AG04450 (cell line): ENCODE data around the gene KLHL36. TPM values are rescaled to one million over a fixed set of nuclear protein-coding genes. Genes with fewer than 3 reads are reported as not detected.
A peak's percentile ranks its signal among the peaks of the same experiment; 100 is the strongest.

Experiments used
- CTCF ChIA-PET: fragments of 300-600, 350-600 bp; formaldehyde crosslinking; extraction: SDS; loops from one replicate; lab custom pipeline; 2022; ENCODE audit warnings: antibody characterized with exemption, inconsistent platforms; lab: Charles Lee
- POLR2A ChIA-PET: fragments of 350-600 bp; formaldehyde crosslinking; extraction: SDS; loops from one replicate; lab custom pipeline; 2021; ENCODE audit warnings: antibody characterized with exemption, inconsistent platforms; lab: Yijun Ruan, JAX
- DNase-seq: peaks from one replicate; pipeline ENCODE4 v3.0.0-alpha.2; 2011; ENCODE audit warnings: low read depth, low spot score
- H3K27ac ChIP-seq: one replicate; pipeline ENCODE4 v1.5.1; 2012; ENCODE audit warnings: low read depth, low read length, control low read depth
- H3K27me3 ChIP-seq: one replicate; pipeline ENCODE4 v1.6.0; 2012; ENCODE audit warnings: low read length; ENCODE audit not compliant: control insufficient read depth, insufficient read depth
- H3K4me3 ChIP-seq: 2 replicates; pipeline ENCODE4 v1.5.1; 2011; ENCODE audit warnings: mild to moderate bottlenecking, low read depth, low read length, control low read depth
- H3K9me3 ChIP-seq: 2 replicates; pipeline ENCODE4 v1.5.1; 2012; ENCODE audit warnings: low read length; ENCODE audit not compliant: control insufficient read depth, insufficient read depth
- CTCF ChIP-seq: IDR thresholded peaks from 2 replicates; pipeline ENCODE4 v1.5.1; 2011; ENCODE audit warnings: low read depth, low read length, control low read depth, inconsistent platforms
- polyA plus RNA-seq: library from polyadenylated mRNA; depleted of rRNA; stranded (reverse); fragments of >200 nt; gene quantifications from 2 replicates; pipeline ENCODE4 v1.2.3, GENCODE V29; 2011

Gene KLHL36
- polyA plus RNA-seq, 1 experiment = 32.6 TPM

DNA sequence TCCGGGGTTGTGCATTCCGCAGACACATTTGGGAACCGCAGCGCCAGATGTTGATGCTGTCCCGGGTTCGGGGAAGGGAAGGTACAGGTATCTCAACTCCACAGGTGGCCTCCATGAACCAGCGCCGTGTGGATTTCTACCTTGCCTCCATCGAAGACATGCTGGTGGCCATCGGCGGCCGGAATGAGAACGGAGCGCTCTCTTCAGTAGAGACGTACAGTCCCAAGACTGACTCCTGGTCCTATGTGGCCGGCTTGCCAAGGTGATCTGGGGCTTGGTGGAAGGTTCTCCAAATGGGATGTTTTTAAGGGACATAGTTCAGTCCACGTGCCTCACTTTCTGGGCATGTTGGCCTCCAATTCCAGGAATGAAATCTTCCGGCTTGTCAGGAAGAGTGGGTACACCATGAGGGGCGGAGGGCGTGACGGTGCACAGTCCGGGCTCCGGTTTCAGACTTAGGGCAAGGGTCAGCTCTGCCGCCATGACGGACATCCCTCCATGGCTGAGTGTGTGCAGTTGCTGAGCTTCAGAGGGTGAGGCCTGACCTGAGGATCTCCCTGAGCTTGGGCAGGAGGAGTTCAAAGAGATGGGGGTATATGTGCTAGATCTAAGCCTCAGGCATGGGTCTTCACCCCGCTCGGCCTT is 11.5 kb downstream of the KLHL36 start:
- Histone ChIP-seq H3K27me3 (no peaks in the 10 kb centered on the region), H3K9me3 (peaks cover 5% of the 10 kb centered on the region; the same call in 1 of the 2 replicates), H3K27ac (no peak overlapping the region), H3K4me3 (no peak overlapping the region)
- DNase-seq = no peak
- POLR2A ChIA-PET = no interaction called here
- TF ChIP-seq CTCF = no peak
- CTCF ChIA-PET = interaction anchor here (1.8 kb wide), 1 partner anchor 12 kb away, joined by 9 read pairs; no protein-coding TSS in a partner anchor

GRCh38 chr16:84660973-84661372 is 12.7 kb downstream of the KLHL36 start:
- POLR2A ChIA-PET = no interaction called here
- no peak for TF ChIP-seq CTCF
- Histone ChIP-seq H3K4me3 (no peak overlapping the region), H3K9me3 (peaks cover 5% of the 10 kb centered on the region; the same call in 1 of the 2 replicates), H3K27me3 (no peaks in the 10 kb centered on the region), H3K27ac (no peak overlapping the region)
- DNase-seq = no peak
- CTCF ChIA-PET = interaction anchor here (3.9 kb wide), 1 partner anchor 11 kb away, joined by 40 read pairs; no protein-coding TSS in a partner anchor

GRCh38 chr16:84661418-84662060 is 13.2 kb downstream of the KLHL36 start:
- no peak overlapping the region for H3K4me3 ChIP-seq
- H3K27me3 ChIP-seq = no peaks in the 10 kb centered on the region
- CTCF ChIA-PET = interaction anchor here (3.9 kb wide), 1 partner anchor 11 kb away, joined by 40 read pairs; no protein-coding TSS in a partner anchor
- TF ChIP-seq CTCF = no peak
- peaks cover 5% of the 10 kb centered on the region; the same call in 1 of the 2 replicates for H3K9me3 ChIP-seq
- POLR2A ChIA-PET = interaction anchor here (0.5 kb wide), 1 partner anchor 160 kb away, joined by 4 read pairs; no protein-coding TSS in a partner anchor
- H3K27ac ChIP-seq = no peak overlapping the region
- no peak for DNase-seq

- POLR2A ChIA-PET = no interaction called here
- Histone ChIP-seq H3K27ac (peak overlapping the region; percentile 21), H3K27me3 (no peaks in the 10 kb centered on the region), H3K4me3 (no peak overlapping the region), H3K9me3 (peaks cover 5% of the 10 kb centered on the region; the same call in 1 of the 2 replicates)
- no peak for TF ChIP-seq CTCF
- no peak for DNase-seq
- CTCF ChIA-PET = interaction anchor here (0.5 to 3.9 kb wide), 5 partner anchors 10 to 152 kb away, joined by 3 to 40 read pairs (median 5); no protein-coding TSS in a partner anchor
These were observed 14.2 kb downstream of the KLHL36 start for GRCh38 chr16:84662471-84662870.
